CD1c-positive myeloid dendritic cell (primary cell): ENCODE data around the gene NPRL2.
A peak's percentile ranks its signal among the peaks of the same experiment; 100 is the strongest.

ENCODE experiments used
- DNase-seq: peaks from one replicate; pipeline ENCODE4 v3.0.0-alpha.2; 2016; ENCODE audit errors: extremely low spot score

Gene NPRL2

GRCh38 chr3:50304601-50305000 lies 46.0 kb downstream of the NPRL2 start:
- DNase-seq: no peak

- DNase-seq: no peak
These were observed 47.4 kb downstream of the NPRL2 start, which contains the start of gene HYAL1 for GRCh38 chr3:50303013-50303815. HYAL1 (minus strand) TSS chr3:50303574; CDS start chr3:50302956, 618 bp downstream.

- no peak for DNase-seq
These were observed 48.2 kb downstream of the NPRL2 start for GRCh38 chr3:50302095-50303012.

GRCh38 chr3:50300681-50301254 lies 49.8 kb downstream of the NPRL2 start:
- DNase-seq: no peak

- DNase-seq: peak; percentile 89
These were observed 50.5 kb downstream of the NPRL2 start for GRCh38 chr3:50299929-50300680.

- DNase-seq: no peak
These were observed 51.0 kb downstream of the NPRL2 start for GRCh38 chr3:50299638-50299928.

- peak; percentile 99 for DNase-seq
These were observed 51.5 kb downstream of the NPRL2 start, which contains the start of the genes HYAL3 and NAA80 for GRCh38 chr3:50298836-50299637. HYAL3 (minus strand) TSS chr3:50299405; CDS start chr3:50295602, 3,803 bp downstream. NAA80 (minus strand) TSS chr3:50299405; CDS start chr3:50297463, 1,942 bp downstream.

GRCh38 chr3:50297896-50298725 lies 52.5 kb downstream of the NPRL2 start:
- DNase-seq: no peak

- DNase-seq: no peak
These were observed 53.2 kb downstream of the NPRL2 start for GRCh38 chr3:50297384-50297775.
